ENCODE results near the gene ZSWIM5.

DNA sequence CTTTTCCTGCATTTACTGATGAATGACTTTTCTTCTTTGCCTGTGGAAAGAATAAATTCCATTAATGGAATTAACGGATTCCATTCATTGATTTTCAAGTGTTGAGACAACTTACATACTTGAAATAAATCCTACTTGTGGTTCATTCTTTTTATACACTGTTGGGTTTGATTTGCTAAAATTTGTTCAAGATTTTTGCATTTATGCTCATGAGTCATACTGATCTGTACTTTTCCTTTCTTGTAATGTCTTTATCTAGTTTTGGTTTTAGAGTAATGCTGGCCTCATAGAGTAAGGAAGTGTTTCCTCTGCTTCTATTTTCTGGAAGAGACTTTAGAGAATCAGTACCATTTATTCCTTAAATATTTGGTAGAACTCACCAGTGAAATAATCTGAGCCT is 180.0 kb downstream of the ZSWIM5 start:
- TF ChIP-seq, protein P1, sequence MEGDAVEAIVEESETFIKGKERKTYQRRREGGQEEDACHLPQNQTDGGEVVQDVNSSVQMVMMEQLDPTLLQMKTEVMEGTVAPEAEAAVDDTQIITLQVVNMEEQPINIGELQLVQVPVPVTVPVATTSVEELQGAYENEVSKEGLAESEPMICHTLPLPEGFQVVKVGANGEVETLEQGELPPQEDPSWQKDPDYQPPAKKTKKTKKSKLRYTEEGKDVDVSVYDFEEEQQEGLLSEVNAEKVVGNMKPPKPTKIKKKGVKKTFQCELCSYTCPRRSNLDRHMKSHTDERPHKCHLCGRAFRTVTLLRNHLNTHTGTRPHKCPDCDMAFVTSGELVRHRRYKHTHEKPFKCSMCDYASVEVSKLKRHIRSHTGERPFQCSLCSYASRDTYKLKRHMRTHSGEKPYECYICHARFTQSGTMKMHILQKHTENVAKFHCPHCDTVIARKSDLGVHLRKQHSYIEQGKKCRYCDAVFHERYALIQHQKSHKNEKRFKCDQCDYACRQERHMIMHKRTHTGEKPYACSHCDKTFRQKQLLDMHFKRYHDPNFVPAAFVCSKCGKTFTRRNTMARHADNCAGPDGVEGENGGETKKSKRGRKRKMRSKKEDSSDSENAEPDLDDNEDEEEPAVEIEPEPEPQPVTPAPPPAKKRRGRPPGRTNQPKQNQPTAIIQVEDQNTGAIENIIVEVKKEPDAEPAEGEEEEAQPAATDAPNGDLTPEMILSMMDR (IDR thresholded peaks at IDR 0.05), result no peak
- TF ChIP-seq POLR2A (IDR thresholded peaks at IDR 0.05), result no peak

Data from lower leg skin (tissue), 3 donors.